Measurements from ENCODE around the gene NDST1. TPM values are rescaled to one million over a fixed set of nuclear protein-coding genes. Genes with fewer than 3 reads are reported as not detected.

NDST1 gene
- total RNA-seq, 2 donors from 2014 or later, result 112 to 131 TPM

DNA sequence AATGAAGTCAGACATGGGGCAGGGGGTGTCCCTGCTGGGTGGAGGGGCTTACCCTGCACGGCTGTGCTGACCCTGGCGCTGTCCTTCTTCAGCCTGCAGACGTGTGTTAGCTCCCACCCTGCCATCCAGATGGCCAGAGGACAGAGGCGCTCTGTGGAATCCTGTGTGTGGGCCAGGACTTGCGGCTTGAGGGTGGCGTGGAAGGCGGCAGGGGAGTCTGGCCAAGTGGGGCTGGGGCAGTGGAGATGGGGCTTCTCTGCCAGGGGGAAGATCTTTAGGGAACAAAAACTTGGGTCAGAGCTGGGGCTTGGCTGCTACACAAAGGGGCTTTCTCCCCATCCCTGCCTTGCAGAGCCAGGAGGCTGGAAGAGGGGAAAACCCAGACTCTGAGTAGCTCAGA lies 86.1 kb downstream of the NDST1 start:
- ATAC-seq (ENCODE audit: insufficient number of reproducible peaks, low FRiP score, low read depth) (no peak), DNase-seq (ENCODE audit: low spot score) (no peak)
- no peaks in the 10 kb centered on the region for H3K36me3 ChIP-seq
- H3K4me1 ChIP-seq (ENCODE audit: control insufficient read depth in 1 of 2, low read depth in 2 of 2), result peaks cover 71 to 97% of the 10 kb centered on the region in 2 donors
- H3K4me3 ChIP-seq, result no peak overlapping the region
- TF ChIP-seq CTCF (IDR thresholded peaks at IDR 0.05), result no peak
- no peaks in the 10 kb centered on the region for H3K9me3 ChIP-seq
- peak overlapping the region; percentile 94 to 99 for H3K27ac ChIP-seq
- H3K27me3 ChIP-seq (replicated peaks; ENCODE audit: insufficient read depth), result no peaks in the 10 kb centered on the region

DNA sequence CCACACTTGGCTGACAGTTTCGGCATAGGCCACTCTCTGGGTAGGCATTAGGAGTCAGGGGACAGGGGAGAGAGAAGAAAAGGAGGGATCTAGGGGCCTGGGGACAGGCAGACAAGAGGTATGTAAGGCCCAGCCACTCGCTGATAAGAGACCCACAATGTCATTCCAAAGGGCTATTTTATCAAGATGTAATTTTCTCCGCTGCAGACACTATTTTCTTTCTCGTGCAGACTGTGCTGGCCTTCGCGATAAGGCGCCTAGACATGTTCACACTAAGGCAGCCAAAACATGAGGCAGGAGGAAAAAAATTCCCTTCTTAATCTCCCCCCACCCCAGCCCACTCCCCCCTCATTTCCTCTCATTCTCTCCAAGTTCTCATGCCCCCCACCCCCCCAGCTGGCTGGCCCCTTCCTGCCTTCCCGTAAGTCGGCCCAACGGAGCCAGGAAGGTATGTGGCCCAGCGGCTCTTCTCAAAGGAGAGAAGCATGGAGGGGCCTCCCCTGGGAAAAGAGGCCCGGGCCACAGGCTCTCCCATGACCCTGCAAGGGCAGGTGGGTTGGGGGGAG lies 87.6 kb downstream of the NDST1 start:
- no peak for TF ChIP-seq CTCF (IDR thresholded peaks at IDR 0.05)

GRCh38 chr5:150596313-150596712 lies 88.4 kb downstream of the NDST1 start:
- ATAC-seq (ENCODE audit: insufficient number of reproducible peaks, low FRiP score, low read depth) (no peak), DNase-seq (ENCODE audit: low spot score) (no peak)
- no peak for TF ChIP-seq CTCF (IDR thresholded peaks at IDR 0.05)
- Histone ChIP-seq H3K27ac (peak overlapping the region; percentile 94 to 99), H3K4me1 (ENCODE audit: control insufficient read depth in 1 of 2, low read depth in 2 of 2) (peaks cover 67 to 96% of the 10 kb centered on the region in 2 donors), H3K27me3 (replicated peaks; ENCODE audit: insufficient read depth) (no peaks in the 10 kb centered on the region), H3K36me3 (no peaks in the 10 kb centered on the region), H3K4me3 (no peak overlapping the region), H3K9me3 (no peaks in the 10 kb centered on the region)

More for the DNA sequence above, 87.6 kb downstream of the NDST1 start:
- DNase-seq (ENCODE audit: low spot score), result peak; percentile 50
- Histone ChIP-seq H3K4me1 (ENCODE audit: control insufficient read depth in 1 of 2, low read depth in 2 of 2) (peaks cover 72 to 98% of the 10 kb centered on the region in 2 donors), H3K27ac (peak overlapping the region; percentile 94 to 99), H3K27me3 (replicated peaks; ENCODE audit: insufficient read depth) (no peaks in the 10 kb centered on the region), H3K4me3 (no peak overlapping the region), H3K9me3 (no peaks in the 10 kb centered on the region), H3K36me3 (no peaks in the 10 kb centered on the region)
- ATAC-seq (ENCODE audit: insufficient number of reproducible peaks, low FRiP score, low read depth), result no peak

- no peaks in the 10 kb centered on the region for H3K27me3 ChIP-seq (replicated peaks; ENCODE audit: insufficient read depth)
- peak overlapping the region; percentile 94 to 99 for H3K27ac ChIP-seq
- ATAC-seq (ENCODE audit: insufficient number of reproducible peaks, low FRiP score, low read depth) (no peak), DNase-seq (ENCODE audit: low spot score) (no peak)
- H3K9me3 ChIP-seq, result no peaks in the 10 kb centered on the region
- no peak for TF ChIP-seq CTCF (IDR thresholded peaks at IDR 0.05)
- H3K36me3 ChIP-seq, result no peaks in the 10 kb centered on the region
- H3K4me3 ChIP-seq, result no peak overlapping the region
- H3K4me1 ChIP-seq (ENCODE audit: control insufficient read depth in 1 of 2, low read depth in 2 of 2), result peaks cover 70 to 96% of the 10 kb centered on the region in 2 donors
Observed at GRCh38 chr5:150596826-150597225, 88.9 kb downstream of the NDST1 start.

DNA sequence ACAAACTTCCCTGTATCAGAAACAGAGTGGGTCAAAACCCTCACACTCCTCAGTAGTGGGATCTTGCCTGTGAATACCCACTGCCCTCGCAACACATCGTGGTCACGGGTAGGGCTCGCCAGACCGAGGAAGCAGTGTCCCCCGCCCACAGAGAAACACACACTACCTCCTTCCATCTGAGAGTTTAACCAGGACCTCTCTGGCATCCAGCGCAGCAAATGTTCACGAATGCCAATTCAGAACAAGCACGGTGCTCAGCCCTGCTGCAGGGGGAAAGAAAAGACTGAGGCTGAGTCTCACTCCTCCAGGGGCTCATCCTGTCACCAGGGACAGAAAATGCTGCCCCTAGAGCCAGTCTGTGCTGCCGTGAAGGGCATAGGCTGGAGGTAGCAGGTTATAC lies 90.1 kb downstream of the NDST1 start:
- no peak for TF ChIP-seq CTCF (IDR thresholded peaks at IDR 0.05)
- Histone ChIP-seq H3K4me1 (ENCODE audit: control insufficient read depth in 1 of 2, low read depth in 2 of 2) (peaks cover 78 to 96% of the 10 kb centered on the region in 2 donors), H3K27me3 (replicated peaks; ENCODE audit: insufficient read depth) (no peaks in the 10 kb centered on the region), H3K27ac (peak overlapping the region; percentile 94 to 99), H3K9me3 (no peaks in the 10 kb centered on the region), H3K4me3 (no peak overlapping the region), H3K36me3 (no peaks in the 10 kb centered on the region)
- DNase-seq (ENCODE audit: low spot score) (no peak), ATAC-seq (ENCODE audit: insufficient number of reproducible peaks, low FRiP score, low read depth) (no peak)

All from thoracic aorta (tissue), 2 donors.